ENCODE measurements around the gene FAM149A. TPM values are rescaled to one million over a fixed set of nuclear protein-coding genes. Genes with fewer than 3 reads are reported as not detected.
A peak's percentile ranks its signal among the peaks of the same experiment; 100 is the strongest.

Gene FAM149A
- polyA plus RNA-seq, 4 donors = 21.5 to 57.3 (median 51.7) TPM

- DNase-seq (ENCODE audit: low read depth in 4 of 4, low spot score in 3 of 4) = peak in 1 of 4 donors; percentile 18
Observed at GRCh38 chr4:186104890-186105646, 564 bp downstream of the FAM149A start.

GRCh38 chr4:186105647-186106321 is 1.3 kb downstream of the FAM149A start:
- DNase-seq (ENCODE audit: low read depth in 4 of 4, low spot score in 3 of 4) = peak in 1 of 4 donors; percentile 14

GRCh38 chr4:186107947-186108346 is 3.4 kb downstream of the FAM149A start:
- no peak for DNase-seq (ENCODE audit: low read depth in 4 of 4, low spot score in 3 of 4)

GRCh38 chr4:186108391-186108790 is 3.9 kb downstream of the FAM149A start:
- no peak for DNase-seq (ENCODE audit: low read depth in 4 of 4, low spot score in 3 of 4)

- DNase-seq (ENCODE audit: low read depth in 4 of 4, low spot score in 3 of 4) = no peak
Observed at GRCh38 chr4:186109245-186109644, 4.7 kb downstream of the FAM149A start.

- no peak for DNase-seq (ENCODE audit: low read depth in 4 of 4, low spot score in 3 of 4)
Observed at GRCh38 chr4:186116697-186117096, 12.2 kb downstream of the FAM149A start.

GRCh38 chr4:186118582-186118981 is 14.1 kb downstream of the FAM149A start:
- DNase-seq (ENCODE audit: low read depth in 4 of 4, low spot score in 3 of 4) = no peak

- DNase-seq (ENCODE audit: low read depth in 4 of 4, low spot score in 3 of 4) = no peak
Observed at GRCh38 chr4:186121057-186121456, 16.6 kb downstream of the FAM149A start.

- no peak for DNase-seq (ENCODE audit: low read depth in 4 of 4, low spot score in 3 of 4)
Observed at GRCh38 chr4:186128842-186129241, 24.3 kb downstream of the FAM149A start.

- DNase-seq (ENCODE audit: low read depth in 4 of 4, low spot score in 3 of 4) = no peak
Observed at GRCh38 chr4:186131935-186132334, 27.4 kb downstream of the FAM149A start.

- no peak for DNase-seq (ENCODE audit: low read depth in 4 of 4, low spot score in 3 of 4)
Observed at GRCh38 chr4:186132577-186133242, 28.2 kb downstream of the FAM149A start.

GRCh38 chr4:186134257-186134656 is 29.8 kb downstream of the FAM149A start:
- DNase-seq (ENCODE audit: low read depth in 4 of 4, low spot score in 3 of 4) = no peak

GRCh38 chr4:186134861-186135260 is 30.4 kb downstream of the FAM149A start:
- DNase-seq (ENCODE audit: low read depth in 4 of 4, low spot score in 3 of 4) = no peak

GRCh38 chr4:186137196-186137794 is 32.8 kb downstream of the FAM149A start:
- DNase-seq (ENCODE audit: low read depth in 4 of 4, low spot score in 3 of 4) = no peak

GRCh38 chr4:186144198-186144945 is 39.9 kb downstream of the FAM149A start:
- no peak for DNase-seq (ENCODE audit: low read depth in 4 of 4, low spot score in 3 of 4)

GRCh38 chr4:186144946-186145569 is 40.6 kb downstream of the FAM149A start:
- no peak for DNase-seq (ENCODE audit: low read depth in 4 of 4, low spot score in 3 of 4)

GRCh38 chr4:186146458-186146857 is 42.0 kb downstream of the FAM149A start:
- no peak for DNase-seq (ENCODE audit: low read depth in 4 of 4, low spot score in 3 of 4)

GRCh38 chr4:186148336-186148975 is 44.0 kb downstream of the FAM149A start:
- no peak for DNase-seq (ENCODE audit: low read depth in 4 of 4, low spot score in 3 of 4)

GRCh38 chr4:186149872-186150271 is 45.4 kb downstream of the FAM149A start:
- DNase-seq (ENCODE audit: low read depth in 4 of 4, low spot score in 3 of 4) = no peak

- DNase-seq (ENCODE audit: low read depth in 4 of 4, low spot score in 3 of 4) = no peak
Observed at GRCh38 chr4:186150926-186151325, 46.4 kb downstream of the FAM149A start.
